IMR-90 (cell line): ENCODE data around the gene RFX2. TPM values are rescaled to one million over a fixed set of nuclear protein-coding genes. Genes with fewer than 3 reads are reported as not detected.

Experiments used
- ATAC-seq: fragments of 200-7000 bp; cut with Tn5 transposase; 2 replicates; pipeline ENCODE4 v1.9.1; 2020; ENCODE audit warnings: low read depth, mild to moderate bottlenecking, moderate library complexity
- BruUV-seq: library from RNA; stranded (reverse); fragments of 400-500 nt; replicated peaks from 2 replicates; lab custom pipeline; 2021; lab: Mats Ljungman, UMichigan
- CTCF ChIA-PET: fragments of 300-600 bp; formaldehyde crosslinking; extraction: SDS; loops from one replicate; lab custom pipeline; 2021; ENCODE audit warnings: antibody characterized with exemption; lab: Yijun Ruan, JAX
- POLR2A ChIA-PET: fragments of 300-600 bp; sonication (Branson Sonifier 250); formaldehyde crosslinking; loops from one replicate; lab custom pipeline; 2022; ENCODE audit warnings: antibody characterized with exemption; ENCODE audit not compliant: unreplicated experiment; lab: Charles Lee
- DNase-seq: peaks from one replicate; pipeline ENCODE4 v3.0.0; 2013
- H2AFZ ChIP-seq: replicated peaks from 2 replicates; pipeline ENCODE3; 2013; ENCODE audit warnings: low read length, mild to moderate bottlenecking; ENCODE audit not compliant: poor library complexity
- H2AK5ac ChIP-seq: 2 replicates; pipeline ENCODE4 v1.6.1; 2013; ENCODE audit warnings: low read depth, low read length, inconsistent platforms
- H2AK9ac ChIP-seq: replicated peaks from 2 replicates; pipeline ENCODE3; 2013; ENCODE audit warnings: mild to moderate bottlenecking, low read depth, low read length, moderate library complexity; ENCODE audit not compliant: poor library complexity
- H2BK120ac ChIP-seq: 2 replicates; pipeline ENCODE4 v1.6.1; 2013; ENCODE audit warnings: low read depth, low read length, inconsistent platforms
- H2BK15ac ChIP-seq: 3 replicates; pipeline ENCODE4 v1.6.1; 2013; ENCODE audit warnings: low read depth, low read length, inconsistent platforms
- H2BK20ac ChIP-seq: 2 replicates; pipeline ENCODE4 v1.6.1; 2013; ENCODE audit warnings: low read depth, mild to moderate bottlenecking, inconsistent platforms, low read length, moderate library complexity
- H2BK5ac ChIP-seq: 2 replicates; pipeline ENCODE4 v1.6.1; 2013; ENCODE audit warnings: mild to moderate bottlenecking, low read depth, low read length, inconsistent platforms; ENCODE audit not compliant: poor library complexity, severe bottlenecking
- H3K14ac ChIP-seq: replicated peaks from 2 replicates; pipeline ENCODE4 v1.6.1; 2013; ENCODE audit warnings: low read depth, low read length, inconsistent platforms
- H3K18ac ChIP-seq: 2 replicates; pipeline ENCODE4 v1.6.1; 2013; ENCODE audit warnings: low read depth, low read length, control low read depth
- H3K23ac ChIP-seq: 2 replicates; pipeline ENCODE4 v1.6.1; 2013; ENCODE audit warnings: low read depth, low read length, inconsistent platforms
- H3K27ac ChIP-seq: 2 replicates; pipeline ENCODE4 v1.5.1; 2013; ENCODE audit warnings: mild to moderate bottlenecking, control low read depth, low read length; ENCODE audit not compliant: insufficient read depth
- H3K27me3 ChIP-seq: 2 replicates; pipeline ENCODE4 v1.6.1; 2013; ENCODE audit warnings: low read length; ENCODE audit not compliant: control insufficient read depth, insufficient read depth
- H3K36me3 ChIP-seq: 2 replicates; pipeline ENCODE4 v1.6.1; 2013; ENCODE audit warnings: low read length, mixed read lengths; ENCODE audit not compliant: control insufficient read depth, insufficient read depth
- H3K4ac ChIP-seq: 2 replicates; pipeline ENCODE4 v1.6.1; 2013; ENCODE audit warnings: low read depth, low read length, inconsistent platforms
- H3K4me1 ChIP-seq: 2 replicates; pipeline ENCODE4 v1.6.1; 2013; ENCODE audit warnings: low read length, mixed read lengths; ENCODE audit not compliant: control insufficient read depth, insufficient read depth
- H3K4me2 ChIP-seq: 2 replicates; pipeline ENCODE4 v1.6.1; 2013; ENCODE audit warnings: low read depth, mild to moderate bottlenecking, control low read depth, low read length, moderate library complexity
- H3K4me3 ChIP-seq: 2 replicates; pipeline ENCODE4 v1.5.1; 2013; ENCODE audit warnings: low read depth, mild to moderate bottlenecking, control low read depth, low read length, moderate library complexity; ENCODE audit not compliant: insufficient read depth
- H3K56ac ChIP-seq: 2 replicates; pipeline ENCODE4 v1.6.1; 2013; ENCODE audit warnings: low read length, inconsistent platforms; ENCODE audit not compliant: insufficient read depth; ENCODE audit errors: extremely low read depth
- H3K79me1 ChIP-seq, 2 experiments: 2 replicates each; pipeline ENCODE4 v1.6.1; 2013; ENCODE audit warnings: low read length in 2 of 2, inconsistent platforms in 1 of 2, low read depth in 1 of 2
- H3K9ac ChIP-seq: 2 replicates; pipeline ENCODE4 v1.6.1; 2013; ENCODE audit warnings: low read depth, low read length, control low read depth
- H3K9me1 ChIP-seq: 2 replicates; pipeline ENCODE4 v1.6.1; 2013; ENCODE audit warnings: low read length, inconsistent platforms; ENCODE audit not compliant: insufficient read depth
- H3K9me3 ChIP-seq: 2 replicates; pipeline ENCODE4 v1.6.1; 2013; ENCODE audit warnings: low read length; ENCODE audit not compliant: control insufficient read depth, insufficient read depth
- H4K20me1 ChIP-seq: 2 replicates; pipeline ENCODE4 v1.6.1; 2013; ENCODE audit warnings: low read length, inconsistent platforms; ENCODE audit not compliant: insufficient read depth
- H4K5ac ChIP-seq: 2 replicates; pipeline ENCODE4 v1.6.1; 2013; ENCODE audit warnings: mild to moderate bottlenecking, low read depth, low read length, control low read depth
- H4K8ac ChIP-seq, 2 experiments: 2 replicates each; pipeline ENCODE4 v1.6.1; 2013; ENCODE audit warnings: low read depth in 2 of 2, low read length in 2 of 2, control low read depth in 1 of 2, inconsistent platforms in 1 of 2
- H4K91ac ChIP-seq: 2 replicates; pipeline ENCODE4 v1.6.1; 2013; ENCODE audit warnings: low read depth, low read length, inconsistent platforms; ENCODE audit not compliant: insufficient read depth
- CEBPB ChIP-seq: IDR thresholded peaks from 2 replicates; pipeline ENCODE4 v1.6.1; 2012; ENCODE audit warnings: low read depth, low read length, improper control_type of control experiment
- CHD1 ChIP-seq: IDR thresholded peaks from 2 replicates; pipeline ENCODE4 v1.6.1; 2012; ENCODE audit warnings: low read depth, low read length, improper control_type of control experiment
- CTCF ChIP-seq: conservative IDR thresholded peaks from 2 replicates; pipeline ENCODE4 v1.5.1; 2012; ENCODE audit warnings: mild to moderate bottlenecking, low read depth, low read length, improper control_type of control experiment
- FOS ChIP-seq: fragments of 150-350 bp; IDR thresholded peaks from 2 replicates; pipeline ENCODE4 v1.6.1; 2016; ENCODE audit warnings: low read depth, low read length
- NFE2L2 ChIP-seq: fragments of 150-350 bp; IDR thresholded peaks from 2 replicates; pipeline ENCODE4 v1.6.1; 2016; ENCODE audit warnings: low read depth, mild to moderate bottlenecking, low read length
- POLR2A ChIP-seq: IDR thresholded peaks from 2 replicates; pipeline ENCODE4 v1.6.1; 2012; ENCODE audit warnings: mild to moderate bottlenecking, low read depth, low read length
- RCOR1 ChIP-seq: IDR thresholded peaks from 2 replicates; pipeline ENCODE4 v1.6.1; 2012; ENCODE audit warnings: mild to moderate bottlenecking, low read length, improper control_type of control experiment; ENCODE audit not compliant: insufficient replicate concordance
- RFX5 ChIP-seq: IDR thresholded peaks from 2 replicates; pipeline ENCODE4 v1.8.0; 2012; ENCODE audit warnings: low read depth, mild to moderate bottlenecking, low read length, moderate library complexity
- USF2 ChIP-seq: fragments of 150-350 bp; IDR thresholded peaks from 2 replicates; pipeline ENCODE4 v1.6.1; 2017; ENCODE audit warnings: mild to moderate bottlenecking, antibody characterized with exemption, low read length, low read depth
- WGBS, 2 experiments: methylation state at CpG; one replicate each; pipeline versions ENCODE4 v1.1.5 to v1.1.7; 2013; ENCODE audit warnings: missing lambda C conversion rate in 2 of 2; ENCODE audit not compliant: insufficient read length in 1 of 2; ENCODE audit errors: extremely low coverage in 2 of 2; 5-methylcytosine and 5-hydroxymethylcytosine counted together
- dilution Hi-C: fragments of 300-500 bp; cut with HindIII; formaldehyde crosslinking; loops from one replicate; pipeline ENCODE4 v1.14.3; 2018; ENCODE audit warnings: low sequenced_read_pairs; ENCODE audit not compliant: unreplicated experiment
- in situ Hi-C: fragments of 300-500 bp; cut with MboI; formaldehyde crosslinking; loops from 3 replicates; pipeline ENCODE4 v1.14.3; 2019; ENCODE audit warnings: low sequenced_read_pairs, inconsistent platforms, mixed read lengths
- intact Hi-C: fragments of 100-400 bp; cut with micrococcal nuclease; formaldehyde crosslinking; loops from 2 replicates; pipeline ENCODE4 v1.10.0; 2022
- polyA plus RNA-seq, 3 experiments: library from polyadenylated mRNA; depleted of rRNA; stranded (reverse); fragments of >200 nt; gene quantifications; 2 replicates each; pipeline ENCODE4 v1.2.3, GENCODE V29; 2012; ENCODE audit warnings: low replicate concordance in 1 of 3
- total RNA-seq: library from RNA; depleted of rRNA; stranded (reverse); fragments of >200 nt; gene quantifications from 2 replicates; pipeline ENCODE4 v1.2.3, GENCODE V29; 2012

The RFX2 gene
- total and polyA plus RNA-seq, 2 of the 4 experiments (the other 2 are of a cell fraction): 2.2 to 4.9 TPM

- intact Hi-C loops: no loop called here
- no peak overlapping the region for H2AFZ ChIP-seq
- no peak overlapping the region for H2BK5ac ChIP-seq
- peaks cover 71% of the 10 kb centered on the region for H4K20me1 ChIP-seq
- H3K4me2 ChIP-seq: no peak overlapping the region
- no peak overlapping the region for H3K4me3 ChIP-seq
- H3K23ac ChIP-seq: no peak overlapping the region; the same call in 1 of the 2 replicates
- H3K56ac ChIP-seq: no peak overlapping the region
- no peak overlapping the region for H2AK9ac ChIP-seq
- no peak for TF ChIP-seq POLR2A
- no peak for TF ChIP-seq FOS
- no peak for TF ChIP-seq CTCF
- TF ChIP-seq RFX5: no peak
- no peak for TF ChIP-seq USF2
- TF ChIP-seq CHD1: no peak
- TF ChIP-seq RCOR1: no peak
- TF ChIP-seq CEBPB: no peak
- TF ChIP-seq NFE2L2: no peak
- no peak overlapping the region for H3K14ac ChIP-seq
- H2BK120ac ChIP-seq: no peak overlapping the region
- H3K4ac ChIP-seq: no peak overlapping the region
- no peak overlapping the region for H4K5ac ChIP-seq
- DNase-seq: no peak
- H3K18ac ChIP-seq: no peak overlapping the region
- no peak overlapping the region for H3K9ac ChIP-seq
- no peak overlapping the region for H2BK15ac ChIP-seq
- dilution Hi-C loops: no loop called here
- no TSS peak for BruUV-seq
- H3K9me1 ChIP-seq: peaks cover 46% of the 10 kb centered on the region
- no peak for ATAC-seq
- H3K27me3 ChIP-seq: no peaks in the 10 kb centered on the region
- no peaks in the 10 kb centered on the region for H3K9me3 ChIP-seq
- in situ Hi-C loops: no loop called here
- no peak overlapping the region for H2AK5ac ChIP-seq
- no peak overlapping the region for H4K8ac ChIP-seq
- peaks cover 18% of the 10 kb centered on the region for H3K36me3 ChIP-seq
- CTCF ChIA-PET: interaction anchor here (1.0 kb wide), 1 partner anchor 17 kb away, joined by 3 read pairs; no protein-coding TSS in a partner anchor
- no CpG with 5 or more reads among the region's 3 CpGs for WGBS, 2 experiments
- peaks cover 50 to 98% of the 10 kb centered on the region in 2 experiments for H3K79me1 ChIP-seq
- peaks cover 56% of the 10 kb centered on the region for H3K4me1 ChIP-seq
- POLR2A ChIA-PET: no interaction called here
- H3K27ac ChIP-seq: no peak overlapping the region
- H4K91ac ChIP-seq: no peak overlapping the region
- H2BK20ac ChIP-seq: no peak overlapping the region
Observed at GRCh38 chr19:5950741-5951140, 159.6 kb downstream of the RFX2 start.
